Liver (tissue), 3 donors: ENCODE data around the gene SHH.

Experiments
- FOXA1 ChIP-seq: IDR thresholded peaks from 2 replicates; pipeline ENCODE4 v1.6.1; 2016; ENCODE audit warnings: antibody characterized with exemption
- GABPA ChIP-seq, 2 donors: IDR thresholded peaks in 1 of 2; conservative IDR thresholded peaks in 1 of 2; 2 replicates each; pipeline ENCODE4 v1.6.1; 2016; ENCODE audit warnings: antibody characterized with exemption in 2 of 2, mild to moderate bottlenecking in 1 of 2, moderate library complexity in 1 of 2
- RAD21 ChIP-seq, 2 donors: IDR thresholded peaks; 2 replicates each; pipeline ENCODE4 v1.6.1; 2016; ENCODE audit warnings: antibody characterized with exemption in 2 of 2, mild to moderate bottlenecking in 2 of 2
- REST ChIP-seq: IDR thresholded peaks from 2 replicates; pipeline ENCODE4 v1.6.1; 2016; ENCODE audit warnings: antibody characterized with exemption, mild to moderate bottlenecking
- SP1 ChIP-seq: IDR thresholded peaks from 2 replicates; pipeline ENCODE4 v1.6.1; 2018; ENCODE audit warnings: antibody characterized with exemption, mild to moderate bottlenecking
- TAF1 ChIP-seq: conservative IDR thresholded peaks from 2 replicates; pipeline ENCODE4 v1.6.1; 2016; ENCODE audit warnings: antibody characterized with exemption, mild to moderate bottlenecking
- YY1 ChIP-seq: IDR thresholded peaks from 2 replicates; pipeline ENCODE4 v1.6.1; 2016; ENCODE audit warnings: antibody characterized with exemption, mild to moderate bottlenecking
- TF ChIP-seq, protein P1 (sequence below): fragments of 150-350 bp; IDR thresholded peaks from 2 replicates; pipeline ENCODE4 v1.5.1; 2017; ENCODE audit warnings: improper control_type of control experiment, low read depth, low read length; ENCODE audit not compliant: missing input control
- TF ChIP-seq, protein P2 (sequence below): IDR thresholded peaks from 2 replicates; pipeline ENCODE4 v1.6.1; 2016; ENCODE audit warnings: antibody characterized with exemption
- TF ChIP-seq, protein P3 (sequence below): IDR thresholded peaks from 2 replicates; pipeline ENCODE4 v1.6.1; 2016; ENCODE audit warnings: antibody characterized with exemption
- donor health status: healthy.
- donor health status: healthy.

DNA sequence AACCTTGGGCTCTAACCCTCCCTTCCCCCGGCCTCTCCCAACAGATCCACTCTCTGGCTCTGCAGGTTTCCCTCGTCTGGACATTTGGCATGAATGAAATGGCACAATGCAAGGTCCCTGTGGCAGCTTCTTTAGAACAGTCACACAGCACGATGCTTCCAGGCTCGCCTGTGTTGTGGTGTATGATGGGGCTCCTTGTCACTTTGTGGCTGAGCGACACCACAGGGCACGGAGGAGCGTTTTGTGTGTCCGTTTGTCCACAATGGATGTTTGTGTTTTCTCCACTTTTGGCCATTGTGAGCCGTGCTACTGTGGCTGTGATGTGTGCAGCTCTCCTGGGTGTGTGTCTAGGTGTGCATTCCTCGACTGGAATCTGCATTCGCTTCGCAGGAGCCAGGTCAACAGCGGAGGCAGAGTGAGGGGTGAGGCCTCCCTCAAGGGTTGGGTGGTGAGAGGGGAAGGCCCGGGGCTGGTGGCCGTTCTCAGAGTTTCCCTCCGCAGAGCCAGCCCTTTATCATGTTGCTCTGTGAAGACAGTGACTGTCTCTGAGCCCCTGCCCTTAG is 22.3 kb upstream of the SHH start:
- TF ChIP-seq, protein P1, sequence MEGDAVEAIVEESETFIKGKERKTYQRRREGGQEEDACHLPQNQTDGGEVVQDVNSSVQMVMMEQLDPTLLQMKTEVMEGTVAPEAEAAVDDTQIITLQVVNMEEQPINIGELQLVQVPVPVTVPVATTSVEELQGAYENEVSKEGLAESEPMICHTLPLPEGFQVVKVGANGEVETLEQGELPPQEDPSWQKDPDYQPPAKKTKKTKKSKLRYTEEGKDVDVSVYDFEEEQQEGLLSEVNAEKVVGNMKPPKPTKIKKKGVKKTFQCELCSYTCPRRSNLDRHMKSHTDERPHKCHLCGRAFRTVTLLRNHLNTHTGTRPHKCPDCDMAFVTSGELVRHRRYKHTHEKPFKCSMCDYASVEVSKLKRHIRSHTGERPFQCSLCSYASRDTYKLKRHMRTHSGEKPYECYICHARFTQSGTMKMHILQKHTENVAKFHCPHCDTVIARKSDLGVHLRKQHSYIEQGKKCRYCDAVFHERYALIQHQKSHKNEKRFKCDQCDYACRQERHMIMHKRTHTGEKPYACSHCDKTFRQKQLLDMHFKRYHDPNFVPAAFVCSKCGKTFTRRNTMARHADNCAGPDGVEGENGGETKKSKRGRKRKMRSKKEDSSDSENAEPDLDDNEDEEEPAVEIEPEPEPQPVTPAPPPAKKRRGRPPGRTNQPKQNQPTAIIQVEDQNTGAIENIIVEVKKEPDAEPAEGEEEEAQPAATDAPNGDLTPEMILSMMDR, result no peak
- TF ChIP-seq GABPA (IDR thresholded peaks at IDR 0.05 in 1 of 2, conservative IDR thresholded peaks at IDR 0.05 in 1 of 2) (no peak), TAF1 (no peak), YY1 (no peak), SP1 (no peak), FOXA1 (no peak), RAD21 (IDR thresholded peaks at IDR 0.05) (no peak), REST (no peak)
- TF ChIP-seq, protein P2, sequence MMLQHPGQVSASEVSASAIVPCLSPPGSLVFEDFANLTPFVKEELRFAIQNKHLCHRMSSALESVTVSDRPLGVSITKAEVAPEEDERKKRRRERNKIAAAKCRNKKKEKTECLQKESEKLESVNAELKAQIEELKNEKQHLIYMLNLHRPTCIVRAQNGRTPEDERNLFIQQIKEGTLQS, result no peak
- TF ChIP-seq, protein P3, sequence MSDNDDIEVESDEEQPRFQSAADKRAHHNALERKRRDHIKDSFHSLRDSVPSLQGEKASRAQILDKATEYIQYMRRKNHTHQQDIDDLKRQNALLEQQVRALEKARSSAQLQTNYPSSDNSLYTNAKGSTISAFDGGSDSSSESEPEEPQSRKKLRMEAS, result no peak
